ENCODE data around the gene UGT1A3.

UGT1A3 gene

DNA sequence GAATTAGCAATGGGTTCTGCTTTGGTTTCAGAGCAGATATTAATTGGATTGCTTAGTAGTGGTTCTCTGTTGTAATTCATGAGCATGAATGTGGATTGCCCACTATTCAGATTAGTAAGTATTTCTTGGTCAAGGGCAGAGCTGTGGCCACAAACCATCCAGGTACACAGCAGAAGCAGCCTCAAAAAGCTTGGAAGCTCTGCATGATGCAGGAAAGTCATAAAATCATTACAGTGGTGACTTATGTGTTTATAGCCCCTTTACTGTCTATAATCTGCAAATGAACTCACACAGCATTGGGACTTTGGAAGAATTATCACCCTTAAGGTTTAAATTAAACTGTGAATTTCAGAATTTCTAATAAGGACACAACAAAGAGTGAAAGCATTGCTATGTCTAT, 29.3 kb downstream of the UGT1A3 start:
- DNase-seq (ENCODE audit: low read depth) = no peak

GRCh38 chr2:233758849-233759248, 30.0 kb downstream of the UGT1A3 start:
- DNase-seq (ENCODE audit: low read depth) = no peak

DNA sequence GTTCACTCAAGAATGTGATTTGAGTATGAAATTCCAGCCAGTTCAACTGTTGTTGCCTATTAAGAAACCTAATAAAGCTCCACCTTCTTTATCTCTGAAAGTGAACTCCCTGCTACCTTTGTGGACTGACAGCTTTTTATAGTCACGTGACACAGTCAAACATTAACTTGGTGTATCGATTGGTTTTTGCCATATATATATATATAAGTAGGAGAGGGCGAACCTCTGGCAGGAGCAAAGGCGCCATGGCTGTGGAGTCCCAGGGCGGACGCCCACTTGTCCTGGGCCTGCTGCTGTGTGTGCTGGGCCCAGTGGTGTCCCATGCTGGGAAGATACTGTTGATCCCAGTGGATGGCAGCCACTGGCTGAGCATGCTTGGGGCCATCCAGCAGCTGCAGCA, 31.2 kb downstream of the UGT1A3 start, which contains the start of gene UGT1A1:
TSS of gene UGT1A1 (plus strand) at position 228 of the 400 bp plus-strand sequence. CDS start at position 246, 18 bp downstream.
- no peak for DNase-seq (ENCODE audit: low read depth)

DNA sequence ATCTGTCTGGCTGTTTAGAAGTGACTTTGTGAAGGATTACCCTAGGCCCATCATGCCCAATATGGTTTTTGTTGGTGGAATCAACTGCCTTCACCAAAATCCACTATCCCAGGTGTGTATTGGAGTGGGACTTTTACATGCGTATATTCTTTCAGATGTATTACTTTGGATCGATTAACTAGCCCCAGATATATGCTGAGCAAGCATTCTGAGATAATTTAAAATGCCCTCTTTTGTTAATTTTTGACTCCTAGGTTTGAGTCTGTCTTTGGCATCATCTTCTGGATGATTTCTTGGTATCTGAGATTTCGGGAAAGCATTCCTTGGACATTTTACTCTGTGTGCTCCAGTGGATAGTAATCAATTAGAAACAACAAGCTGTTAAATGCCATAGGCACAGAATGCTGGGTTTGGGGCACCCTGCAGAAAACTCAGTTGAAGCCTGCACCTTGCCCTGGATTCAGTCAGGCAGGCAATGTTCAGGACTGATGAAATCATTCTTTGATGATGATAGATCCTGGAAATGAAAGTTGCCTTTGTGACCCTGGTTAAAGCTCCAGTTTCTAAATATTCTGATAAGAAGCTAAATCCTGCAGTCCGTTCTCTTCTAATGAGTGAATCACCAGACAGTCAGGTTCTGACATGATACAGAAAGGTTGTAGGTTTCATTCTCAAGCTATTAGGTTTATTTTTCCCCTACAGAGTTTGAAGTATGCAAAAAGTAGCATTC, 32.4 kb downstream of the UGT1A3 start:
- no peak for DNase-seq (ENCODE audit: low read depth)

DNA sequence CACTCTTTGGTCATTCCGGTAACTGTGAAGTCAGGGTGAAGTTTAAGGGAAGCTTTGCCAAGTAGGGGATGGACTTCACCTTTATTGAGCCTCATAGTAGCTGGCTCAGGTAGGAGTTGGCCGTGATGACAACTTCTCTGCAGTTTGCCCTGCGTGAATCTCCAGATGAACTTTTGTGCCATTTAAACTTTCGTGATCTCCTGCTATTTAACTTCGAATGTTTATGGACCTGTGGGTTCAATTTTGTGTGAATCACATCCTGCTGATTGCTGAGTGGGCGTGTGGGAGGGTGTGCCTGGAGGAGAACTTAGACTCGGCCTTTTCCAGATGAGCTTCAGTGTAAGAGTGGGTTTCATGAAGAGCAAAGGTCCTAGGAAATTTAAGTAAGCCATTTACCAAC, 35.4 kb downstream of the UGT1A3 start:
- no peak for DNase-seq (ENCODE audit: low read depth)

DNA sequence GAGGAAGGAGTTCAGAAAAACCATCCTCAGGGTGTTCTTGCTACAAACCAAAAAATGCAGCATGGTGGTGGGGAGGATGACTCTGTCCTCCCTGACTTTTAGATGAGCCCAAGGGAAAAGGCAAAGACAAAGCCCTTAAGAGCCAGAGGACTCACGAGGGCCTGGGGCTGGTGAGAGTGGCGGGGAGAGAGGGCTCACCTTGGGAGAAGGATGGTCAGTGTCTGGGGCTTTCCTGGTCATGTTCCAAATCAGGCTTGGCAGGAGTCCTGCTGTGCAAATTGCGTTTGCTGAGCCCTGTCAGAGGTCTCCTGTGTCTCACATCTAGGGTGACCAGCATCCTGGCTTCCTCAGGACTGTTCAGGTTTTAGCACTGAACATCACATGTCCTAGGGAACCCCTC, 35.9 kb downstream of the UGT1A3 start:
- DNase-seq (ENCODE audit: low read depth) = no peak

DNA sequence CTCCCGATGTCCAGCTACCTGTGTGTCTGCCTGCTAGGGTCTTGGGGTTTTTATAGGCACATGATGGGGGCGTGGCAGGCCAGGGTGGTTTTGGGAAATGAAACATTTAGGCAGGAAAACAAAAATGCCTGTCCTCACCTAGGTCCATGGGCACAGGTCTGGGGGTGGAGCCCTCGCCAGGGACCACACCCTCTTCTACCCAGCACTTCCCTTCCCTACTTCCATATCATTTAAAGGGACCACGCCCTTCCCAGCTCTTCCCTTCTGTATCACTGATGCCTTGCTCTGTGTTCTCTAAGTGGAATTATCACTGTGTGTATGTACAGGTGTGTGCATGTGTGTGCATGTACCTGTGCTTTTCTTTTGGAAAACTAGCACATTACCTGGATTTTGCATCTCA, 37.6 kb downstream of the UGT1A3 start:
- DNase-seq (ENCODE audit: low read depth) = no peak

GRCh38 chr2:233768076-233768475, 39.2 kb downstream of the UGT1A3 start:
- DNase-seq (ENCODE audit: low read depth) = no peak

DNA sequence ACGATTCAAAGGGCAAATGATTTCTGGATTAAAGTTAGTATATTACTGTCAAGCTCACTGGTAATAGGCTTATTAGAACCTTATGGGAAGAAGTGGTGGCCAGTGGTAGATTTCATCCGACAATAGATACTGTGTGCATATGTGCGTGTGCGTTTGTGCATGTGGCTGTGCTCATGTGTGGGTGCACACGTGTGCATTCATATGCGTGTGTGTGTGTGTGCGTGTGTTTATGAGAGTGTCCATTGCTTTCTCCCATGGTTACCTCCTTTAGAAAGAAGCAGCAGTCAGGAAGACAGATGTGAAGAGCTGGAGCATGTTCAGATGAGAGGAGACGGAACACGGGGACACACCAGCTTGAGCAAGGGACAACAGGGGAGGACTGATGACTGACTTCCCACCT, 40.4 kb downstream of the UGT1A3 start:
- no peak for DNase-seq (ENCODE audit: low read depth)

GRCh38 chr2:233772153-233772552, 43.3 kb downstream of the UGT1A3 start:
- DNase-seq (ENCODE audit: low read depth) = no peak

DNA sequence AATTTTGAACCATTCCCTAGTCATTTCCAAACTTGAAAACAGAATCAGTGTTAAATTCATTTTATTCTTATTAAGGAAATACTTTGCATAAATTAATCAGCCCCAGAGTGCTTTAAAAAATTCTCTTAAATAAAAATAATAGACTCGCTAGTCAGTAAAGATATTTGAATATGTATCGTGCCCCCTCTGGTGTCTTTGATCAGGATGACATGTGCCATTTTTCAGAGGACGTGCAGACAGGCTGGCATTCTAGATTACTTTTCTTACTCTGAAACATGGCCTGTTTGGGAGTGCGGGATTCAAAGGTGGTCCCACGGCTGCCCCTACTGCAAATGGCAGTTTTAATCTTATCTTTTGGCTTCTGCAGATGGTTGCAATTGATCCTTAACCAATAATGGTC, 43.7 kb downstream of the UGT1A3 start:
- no peak for DNase-seq (ENCODE audit: low read depth)

DNA sequence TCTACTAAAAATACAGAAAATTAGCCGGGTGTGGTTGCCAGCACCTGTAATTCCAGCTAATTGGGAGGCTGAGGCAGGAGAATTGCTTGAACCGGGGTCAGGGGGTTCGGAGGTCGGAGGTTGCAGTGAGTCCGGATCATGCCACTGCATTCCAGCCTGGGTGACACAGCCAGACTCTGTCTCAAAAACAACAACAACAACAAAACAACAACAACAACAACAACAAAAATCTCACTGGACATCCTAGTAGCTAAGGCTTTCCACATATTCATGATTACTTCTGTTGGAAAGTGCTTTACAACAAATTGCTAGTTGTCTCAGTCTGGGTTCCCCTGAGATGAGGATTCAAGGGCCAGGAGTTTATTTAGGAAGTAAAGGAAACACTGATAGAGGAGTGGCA, 45.0 kb downstream of the UGT1A3 start:
- no peak for DNase-seq (ENCODE audit: low read depth)

- DNase-seq (ENCODE audit: low read depth) = no peak
These were observed 46.6 kb downstream of the UGT1A3 start for GRCh38 chr2:233775414-233775813.

- DNase-seq (ENCODE audit: low read depth) = no peak
These were observed 49.2 kb downstream of the UGT1A3 start, which contains the start of gene MROH2A for GRCh38 chr2:233778030-233778429. MROH2A (plus strand) TSS chr2:233778330; CDS start chr2:233779359, 1,029 bp downstream.

GRCh38 chr2:233779722-233780121, 50.9 kb downstream of the UGT1A3 start:
- DNase-seq (ENCODE audit: low read depth) = no peak

DNA sequence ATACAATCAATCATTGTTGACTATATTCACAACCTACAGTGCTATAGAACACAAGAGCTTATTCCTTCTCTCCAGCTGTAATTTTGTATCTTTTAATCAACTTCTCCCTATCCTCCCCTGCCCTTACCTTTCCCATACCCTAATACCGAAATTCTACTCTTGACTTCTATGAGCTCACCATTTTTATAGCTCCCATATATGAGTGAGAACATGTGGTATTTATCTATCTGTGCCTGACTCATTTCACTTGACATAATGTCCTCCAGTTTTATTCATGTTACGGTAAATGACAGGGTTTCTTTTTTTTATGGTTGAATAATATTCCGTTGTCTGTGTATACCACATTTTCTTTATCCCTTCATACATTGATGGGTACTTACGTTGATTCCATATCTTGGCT, 51.9 kb downstream of the UGT1A3 start:
- no peak for DNase-seq (ENCODE audit: low read depth)

GRCh38 chr2:233789554-233789953, 60.7 kb downstream of the UGT1A3 start:
- no peak for DNase-seq (ENCODE audit: low read depth)

- no peak for DNase-seq (ENCODE audit: low read depth)
These were observed 62.5 kb downstream of the UGT1A3 start for GRCh38 chr2:233791151-233791882.

- no peak for DNase-seq (ENCODE audit: low read depth)
These were observed 63.1 kb downstream of the UGT1A3 start for GRCh38 chr2:233791883-233792329.

- DNase-seq (ENCODE audit: low read depth) = no peak
These were observed 63.9 kb downstream of the UGT1A3 start for GRCh38 chr2:233792720-233793119.

DNA sequence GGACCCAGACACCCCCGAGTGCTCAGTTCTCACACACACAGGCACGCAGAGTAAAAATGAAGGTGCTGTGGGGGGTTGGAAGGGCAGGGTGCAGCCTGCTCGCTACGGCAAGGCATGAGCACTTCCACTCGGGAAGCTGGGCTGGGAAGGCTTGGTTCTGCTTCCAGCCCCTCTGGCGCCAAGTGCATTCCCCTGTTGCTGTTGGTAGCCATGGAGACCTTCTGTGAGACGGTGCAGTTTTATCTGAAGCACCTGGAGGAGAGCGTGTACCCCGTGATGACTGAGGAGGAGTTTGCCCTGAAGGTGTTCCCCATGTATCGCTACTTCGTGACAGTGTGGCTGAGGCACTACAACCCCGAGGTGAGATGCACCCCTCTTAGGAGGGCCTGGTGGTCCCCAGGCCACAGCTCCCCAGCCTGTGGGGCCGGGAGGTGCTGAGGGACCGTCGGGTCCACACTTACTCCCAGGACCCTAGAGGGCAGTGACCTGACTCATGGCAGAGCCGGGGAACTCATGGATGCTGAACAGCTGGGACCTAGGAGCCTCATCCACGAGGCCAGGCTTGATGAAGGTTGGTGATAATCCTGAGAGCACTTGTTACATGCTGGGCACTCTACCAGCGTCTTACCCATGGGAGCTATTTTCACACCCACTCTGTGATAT, 64.8 kb downstream of the UGT1A3 start:
- DNase-seq (ENCODE audit: low read depth) = no peak

DNA sequence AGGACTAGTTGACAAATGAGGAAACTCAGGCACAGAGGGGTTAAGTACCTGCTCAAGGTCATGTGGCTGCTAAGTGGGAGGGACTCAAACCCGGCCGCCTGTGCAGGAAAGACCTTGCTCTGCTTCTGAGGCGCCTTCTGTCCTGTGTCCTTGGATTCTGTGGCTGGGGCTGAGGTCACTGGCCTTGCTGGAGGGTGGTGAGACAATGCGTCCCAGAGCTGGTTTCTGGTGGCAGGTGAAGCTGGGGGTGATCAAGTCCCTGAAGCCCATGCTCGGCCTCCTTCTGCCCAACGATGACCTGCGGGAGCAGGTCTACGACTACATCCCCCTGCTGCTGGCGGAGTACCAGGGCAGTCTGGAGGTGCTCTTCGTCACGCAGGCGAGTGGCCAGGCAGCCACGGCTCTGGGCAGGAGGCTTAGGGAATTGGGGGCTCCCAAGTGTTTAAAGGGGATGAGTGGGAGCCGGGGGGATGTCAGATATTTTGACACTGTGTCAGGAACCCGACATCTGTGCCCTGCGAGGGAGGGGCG, 65.4 kb downstream of the UGT1A3 start:
- DNase-seq (ENCODE audit: low read depth) = no peak

DNA sequence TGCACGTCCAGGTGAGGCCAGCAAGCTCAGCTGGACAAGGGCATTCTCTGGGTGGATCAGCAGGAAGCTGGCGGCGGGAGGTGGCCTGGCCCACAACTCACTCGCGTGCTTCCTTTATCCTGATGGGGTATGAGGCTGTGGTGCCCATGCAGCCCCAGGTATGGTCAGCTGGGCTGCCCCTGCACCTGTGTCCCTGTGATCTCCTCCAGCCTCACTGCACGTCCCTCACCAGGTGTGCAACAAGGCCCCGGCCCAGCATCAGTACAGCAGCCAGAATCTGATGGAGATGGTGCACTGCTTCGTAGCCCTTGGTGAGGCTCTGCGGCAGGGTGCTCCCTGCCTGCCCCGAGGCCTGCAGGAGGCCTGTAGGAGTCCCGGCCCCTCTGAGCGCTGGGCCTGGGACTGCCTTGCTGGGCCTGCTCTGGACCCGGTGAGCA, 66.9 kb downstream of the UGT1A3 start:
- DNase-seq (ENCODE audit: low read depth) = no peak
